Left renal pelvis (tissue), 4 donors: ENCODE data around the gene MKNK1. TPM values are rescaled to one million over a fixed set of nuclear protein-coding genes. Genes with fewer than 3 reads are reported as not detected.

Source experiments
- DNase-seq, 4 donors: peaks; one replicate each; pipeline ENCODE4 v3.0.0-alpha.2; 2013; ENCODE audit warnings: low read depth in 4 of 4, low spot score in 3 of 4
- polyA plus RNA-seq, 4 donors: library from polyadenylated mRNA; unstranded; fragments of 120-200 nt; gene quantifications; one replicate each; pipeline ENCODE4 v1.2.1, GENCODE V29; 2013; ENCODE audit not compliant: insufficient read length in 4 of 4

Gene MKNK1
- polyA plus RNA-seq, 4 donors: 23.3 to 39.4 (median 29.4) TPM

DNA sequence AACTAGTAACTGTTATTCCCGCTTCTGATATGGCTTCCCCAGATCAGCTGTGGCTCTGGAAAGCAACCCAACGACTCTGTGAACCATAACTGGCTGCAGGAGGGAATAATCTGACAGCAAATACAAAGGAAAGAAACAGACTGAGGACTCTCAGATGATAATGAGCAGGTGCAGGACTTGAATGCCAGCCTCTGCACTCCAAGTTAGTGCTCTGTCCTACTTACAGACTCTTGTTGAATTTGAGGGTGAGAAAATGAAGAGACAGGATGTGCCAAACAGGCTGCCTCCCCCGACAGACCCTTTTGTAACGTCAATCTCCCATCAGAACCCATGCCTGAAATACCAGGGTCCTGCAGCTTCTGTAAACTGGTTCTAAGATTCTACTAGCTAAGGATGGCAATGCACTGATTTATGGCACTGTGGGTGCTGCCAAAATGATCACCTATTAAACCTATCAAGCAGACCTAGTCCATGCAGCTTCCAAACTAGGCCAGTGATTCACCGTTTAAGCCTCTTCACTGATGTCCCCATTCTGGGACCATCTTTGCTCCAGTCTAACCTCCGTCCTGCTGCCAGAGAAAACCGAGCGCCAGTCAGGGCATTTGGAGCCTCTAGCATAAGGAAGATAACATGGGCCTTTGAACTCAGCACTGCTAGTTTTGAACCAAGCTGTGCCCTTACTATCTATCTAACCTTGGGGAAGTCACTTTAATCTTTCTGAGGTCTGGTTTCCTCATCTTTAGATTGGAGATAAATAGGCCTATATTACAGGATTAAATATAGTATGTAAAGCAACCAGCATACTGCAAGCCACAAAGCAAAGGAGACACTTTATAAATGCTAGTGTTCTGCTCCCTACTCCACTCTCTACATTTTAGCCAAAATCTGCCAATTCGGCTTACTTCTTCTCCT lies 4.8 kb downstream of the MKNK1 start:
- DNase-seq: no peak

GRCh38 chr1:46596846-46597245 lies 7.2 kb downstream of the MKNK1 start:
- no peak for DNase-seq

- no peak for DNase-seq
These were observed 8.0 kb downstream of the MKNK1 start for GRCh38 chr1:46596036-46596435.

DNA sequence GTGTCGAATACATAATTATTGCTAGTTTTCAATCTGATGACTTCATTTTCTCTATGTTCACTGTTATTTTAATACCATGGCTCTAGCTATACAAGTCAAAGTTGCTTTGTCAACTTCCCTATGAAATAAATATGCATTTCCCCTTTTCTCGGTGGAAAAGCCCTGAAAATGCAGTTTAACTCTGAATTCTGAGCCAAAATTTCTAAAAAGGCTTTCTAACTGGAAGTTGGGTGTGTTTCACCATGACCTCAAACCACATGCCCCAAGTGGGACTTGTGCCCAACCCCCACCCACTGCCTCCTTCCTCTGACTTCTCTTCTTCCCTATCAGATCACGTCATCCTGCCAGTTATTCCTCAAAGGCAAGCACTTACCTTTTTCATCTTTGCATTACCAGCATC lies 8.9 kb downstream of the MKNK1 start:
- no peak for DNase-seq

DNA sequence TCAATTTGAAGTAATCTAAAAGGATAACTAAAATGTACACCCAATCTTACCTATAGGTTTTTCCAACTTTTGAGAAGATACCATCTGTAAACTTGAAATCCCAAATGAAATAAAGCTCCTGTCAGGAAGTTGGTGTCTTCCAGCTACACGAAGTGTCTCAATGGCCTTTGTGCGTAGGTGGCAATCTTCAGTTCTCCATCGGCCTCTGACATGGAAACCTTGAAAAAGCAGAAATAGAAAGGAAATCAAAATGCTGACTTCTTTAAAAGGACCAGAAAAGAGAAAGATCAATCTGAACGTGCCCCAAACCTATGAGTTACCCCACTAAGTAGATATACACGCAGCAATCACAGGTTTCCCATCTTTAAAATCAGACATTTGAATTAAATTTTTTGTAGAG lies 10.0 kb downstream of the MKNK1 start:
- DNase-seq: no peak

GRCh38 chr1:46592823-46593222 lies 11.2 kb downstream of the MKNK1 start:
- DNase-seq: no peak

- no peak for DNase-seq
These were observed 14.5 kb downstream of the MKNK1 start for GRCh38 chr1:46589529-46589928.

DNA sequence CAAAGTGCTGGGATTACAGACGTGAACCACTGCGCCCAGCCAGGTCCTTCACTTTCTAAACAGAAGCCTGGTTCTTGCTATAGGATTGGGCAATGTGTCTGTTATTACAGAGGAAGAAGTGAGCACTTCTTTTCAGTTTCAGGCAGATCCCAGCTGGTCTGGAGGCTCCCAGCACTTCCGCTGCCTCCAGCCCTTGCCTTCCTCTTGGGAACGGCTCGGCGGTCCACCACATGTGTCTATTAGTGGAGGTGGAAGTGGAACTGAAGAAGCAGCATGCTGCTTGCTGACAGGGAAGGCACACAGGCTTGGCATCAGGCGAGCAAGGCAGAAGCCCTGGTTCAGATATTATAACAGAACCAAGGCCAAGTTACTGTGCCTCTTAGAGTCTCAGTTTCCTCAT lies 17.0 kb downstream of the MKNK1 start:
- DNase-seq: no peak

GRCh38 chr1:46585312-46585938 lies 18.6 kb downstream of the MKNK1 start:
- no peak for DNase-seq

DNA sequence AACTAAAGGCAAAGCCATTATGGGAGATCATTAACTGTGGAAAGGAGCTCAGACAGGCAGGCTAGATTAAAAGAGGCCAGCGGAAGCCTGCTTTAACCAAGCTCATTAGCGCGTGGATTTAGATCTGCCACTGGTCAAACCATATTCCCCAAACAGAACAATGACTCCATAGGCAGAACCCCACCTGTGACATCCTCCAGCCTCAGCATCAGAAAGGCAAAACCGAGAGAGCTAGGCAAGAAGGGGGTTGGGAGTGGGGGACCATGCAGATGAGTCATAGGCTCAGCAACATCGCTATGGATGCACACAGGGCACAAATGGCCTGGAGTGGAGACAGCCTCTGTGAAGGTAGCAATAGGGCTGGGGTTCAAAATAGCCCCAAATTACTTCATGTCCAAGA lies 20.6 kb downstream of the MKNK1 start:
- DNase-seq: no peak

DNA sequence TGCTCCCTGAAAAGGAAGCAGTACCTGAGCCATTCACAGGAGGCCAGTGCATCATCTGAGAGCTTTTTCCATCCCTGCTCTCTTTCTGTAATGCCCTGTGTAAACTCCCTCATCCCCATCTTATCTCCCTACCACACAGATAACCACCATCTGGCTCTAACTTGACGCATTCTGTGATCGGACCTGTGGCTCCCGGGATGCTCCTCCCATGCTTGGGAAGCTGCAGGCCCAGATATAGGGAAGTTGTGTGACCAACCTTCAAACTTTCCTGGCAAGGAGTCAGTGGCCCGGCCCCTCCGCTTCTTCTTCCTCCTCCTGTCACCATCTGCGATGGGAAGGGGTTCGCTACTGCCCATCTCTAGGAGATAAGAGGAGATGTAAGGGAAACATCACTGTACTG lies 21.1 kb downstream of the MKNK1 start:
- DNase-seq: no peak

GRCh38 chr1:46581681-46582455 lies 22.2 kb downstream of the MKNK1 start:
- DNase-seq: no peak

DNA sequence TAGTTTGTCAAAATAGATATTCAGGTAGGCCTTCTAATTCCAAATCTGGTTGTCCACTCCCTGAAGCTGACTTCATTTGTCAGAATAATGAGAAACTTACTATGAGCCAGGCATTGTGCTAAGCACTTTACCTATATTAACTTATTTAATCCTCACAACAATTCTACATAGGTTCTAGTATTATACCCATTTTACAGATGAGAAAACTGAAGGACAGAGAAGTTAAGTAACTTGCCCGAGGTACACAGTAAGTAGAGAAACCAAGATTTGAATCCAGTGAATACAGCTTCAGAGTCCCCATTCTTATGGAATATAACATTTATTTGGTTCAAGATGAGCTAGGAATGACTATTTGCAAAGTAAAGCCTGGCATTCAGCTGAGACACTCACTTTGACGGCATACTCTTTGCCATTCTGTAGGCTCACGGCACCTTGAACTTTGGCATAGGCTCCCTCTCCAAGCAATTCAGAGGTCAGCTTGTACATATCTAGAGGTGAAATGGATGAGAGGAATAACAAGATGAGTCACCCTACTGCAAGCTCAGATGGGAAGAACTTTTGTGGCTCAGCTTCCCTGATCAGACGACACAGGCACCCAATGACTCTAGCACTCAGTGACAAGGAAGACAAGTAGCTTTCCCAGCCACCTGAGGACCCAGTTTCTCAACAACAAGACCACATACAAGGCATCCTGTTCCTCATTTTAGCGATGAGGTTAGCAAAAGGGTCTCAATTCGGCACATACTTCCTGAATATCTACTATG lies 23.7 kb downstream of the MKNK1 start:
- DNase-seq: no peak

- no peak for DNase-seq
These were observed 26.4 kb downstream of the MKNK1 start for GRCh38 chr1:46577671-46578070.

DNA sequence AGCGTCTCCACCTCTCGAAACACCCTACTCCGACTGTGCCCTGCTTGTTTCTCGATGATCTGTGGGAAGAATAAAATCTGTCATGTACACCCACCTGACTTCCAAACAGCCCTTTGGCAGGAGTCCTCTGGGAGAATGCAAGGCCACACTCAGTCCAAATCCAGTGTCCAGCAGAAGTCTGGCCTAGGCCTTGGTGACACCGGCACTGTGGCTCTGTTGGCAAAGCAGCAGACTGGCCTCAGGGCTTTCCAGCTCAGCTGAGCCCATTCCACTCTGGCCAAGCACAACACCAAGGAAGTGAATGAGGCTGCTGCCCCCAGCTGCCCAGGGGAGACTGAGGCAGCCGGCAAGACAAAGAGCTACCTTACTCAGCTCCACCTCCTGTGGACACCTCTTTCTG lies 27.5 kb downstream of the MKNK1 start:
- no peak for DNase-seq

DNA sequence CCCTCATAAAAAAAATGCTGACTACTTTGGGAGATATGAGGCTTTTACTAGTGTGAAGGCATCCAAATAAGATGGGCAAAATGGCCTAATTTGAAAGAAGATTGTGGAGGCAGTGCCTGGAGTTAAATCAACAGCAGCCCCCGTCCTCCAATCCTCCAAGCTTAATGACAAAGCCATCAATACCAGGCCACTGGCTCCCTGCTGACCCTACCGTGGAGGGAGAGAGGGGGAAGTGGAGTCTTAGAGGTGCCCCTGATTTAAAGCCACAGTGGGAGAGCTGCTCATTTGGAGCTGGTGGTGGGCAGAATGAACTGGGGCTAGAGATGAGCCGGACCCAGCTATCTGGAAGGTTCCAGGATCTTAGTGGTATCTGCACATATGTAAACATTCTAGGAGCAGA lies 28.3 kb downstream of the MKNK1 start:
- no peak for DNase-seq

DNA sequence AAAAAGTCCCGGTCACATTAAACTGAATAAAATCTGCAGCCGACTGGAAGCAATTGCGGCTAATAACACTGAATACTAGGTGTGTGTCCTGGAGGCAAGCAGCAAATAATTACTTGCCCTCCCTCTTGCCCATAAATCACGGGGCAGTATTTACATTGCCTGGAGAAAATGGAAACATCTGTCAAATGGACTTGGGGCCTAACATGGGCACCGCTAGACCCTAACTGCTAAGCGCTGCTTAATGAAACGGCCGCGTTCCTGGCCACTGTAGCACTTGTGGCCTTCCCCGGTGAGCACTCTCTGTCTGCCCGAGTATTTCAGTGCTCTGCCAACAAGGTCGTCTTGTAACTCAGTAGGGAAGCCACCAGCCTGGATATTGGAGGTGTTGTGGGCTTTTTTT lies 28.8 kb downstream of the MKNK1 start:
- no peak for DNase-seq

DNA sequence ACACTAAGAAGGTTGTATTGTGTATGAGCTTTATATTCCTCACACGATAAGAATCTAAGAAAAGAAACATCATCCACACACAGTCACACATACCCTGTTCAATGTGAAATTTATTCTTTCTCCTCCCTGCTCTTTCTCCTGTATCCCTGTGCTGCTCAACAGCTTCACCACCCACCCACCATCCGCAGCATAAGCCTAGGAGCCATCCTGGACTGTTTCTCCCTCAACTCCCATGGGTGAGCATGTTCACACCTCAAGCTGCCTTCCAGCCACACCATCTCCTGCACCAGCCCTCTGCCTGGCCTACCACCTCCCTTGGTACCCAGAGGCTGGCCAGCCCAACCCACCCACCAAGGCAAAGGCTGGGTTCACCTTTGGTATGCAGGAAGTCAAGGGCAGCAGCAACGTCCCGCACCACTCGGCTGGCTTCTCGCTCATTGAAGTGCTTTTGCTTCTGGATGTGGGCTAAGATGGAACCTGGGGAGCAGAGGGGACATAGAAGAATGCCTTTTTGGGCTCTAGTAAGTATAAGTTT lies 32.3 kb downstream of the MKNK1 start:
- DNase-seq: no peak

GRCh38 chr1:46569884-46570725 lies 34.0 kb downstream of the MKNK1 start:
- DNase-seq: peak; percentile 31 to 40 (median 35)

DNA sequence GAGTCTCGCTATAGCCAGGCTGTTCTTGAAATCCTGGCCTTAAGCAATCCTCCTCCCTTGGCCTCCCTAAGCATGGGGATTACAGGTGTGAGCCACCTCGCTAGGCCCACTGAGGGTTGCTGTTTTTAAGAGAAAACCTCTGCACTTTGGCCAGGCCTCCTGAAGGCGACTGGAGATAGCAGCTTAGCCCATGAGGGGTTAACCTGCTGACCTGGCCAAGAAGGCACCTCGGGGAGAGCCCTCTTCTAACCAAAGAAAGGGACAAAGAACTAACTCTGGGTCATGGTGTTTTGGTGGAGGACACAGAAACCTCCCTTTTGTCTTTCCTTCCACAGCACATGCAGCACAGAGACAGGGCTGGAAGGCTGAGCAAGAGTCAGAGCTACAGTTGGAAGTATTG lies 35.0 kb downstream of the MKNK1 start:
- DNase-seq: no peak
